Fibroblast of skin of right biceps (primary cell): ENCODE results near the gene SLCO1B3.

Source experiments
- DNase-seq: peaks from one replicate; pipeline ENCODE4 v3.0.0-alpha.2; 2013

SLCO1B3 gene

GRCh38 chr12:20885552-20885951 lies 75.0 kb downstream of the SLCO1B3 start:
- DNase-seq, result no peak

- DNase-seq, result no peak
Measured at GRCh38 chr12:20917269-20917668, 106.8 kb downstream of the SLCO1B3 start.

- no peak for DNase-seq
Measured at GRCh38 chr12:20917819-20918218, 107.3 kb downstream of the SLCO1B3 start.

GRCh38 chr12:20931894-20932293 lies 121.4 kb downstream of the SLCO1B3 start:
- DNase-seq, result no peak

GRCh38 chr12:20946732-20947131 lies 136.2 kb downstream of the SLCO1B3 start:
- DNase-seq, result no peak

GRCh38 chr12:20950248-20950647 lies 139.7 kb downstream of the SLCO1B3 start:
- peak; percentile 1 for DNase-seq

- DNase-seq, result no peak
Measured at GRCh38 chr12:20963303-20963702, 152.8 kb downstream of the SLCO1B3 start.

- DNase-seq, result no peak
Measured at GRCh38 chr12:20963762-20964161, 153.3 kb downstream of the SLCO1B3 start.
